GM12878 (cell line): ENCODE measurements around the gene ARL5B.

Source experiments
- EZH2 ChIP-seq: IDR thresholded peaks from 2 replicates; pipeline ENCODE4 v1.6.1; 2012; ENCODE audit warnings: low read depth, mild to moderate bottlenecking, control low read depth, inconsistent platforms, low read length, borderline replicate concordance; ENCODE audit not compliant: control insufficient read depth
- POLR2A ChIP-seq: IDR thresholded peaks from 2 replicates; pipeline ENCODE4 v1.6.1; 2011; ENCODE audit warnings: low read depth, mild to moderate bottlenecking, low read length
- SUPT20H ChIP-seq: IDR thresholded peaks from 2 replicates; pipeline ENCODE4 v1.6.1; 2011; ENCODE audit warnings: low read depth, mild to moderate bottlenecking, low read length, moderate library complexity, borderline replicate concordance; ENCODE audit not compliant: control insufficient read depth

DNA sequence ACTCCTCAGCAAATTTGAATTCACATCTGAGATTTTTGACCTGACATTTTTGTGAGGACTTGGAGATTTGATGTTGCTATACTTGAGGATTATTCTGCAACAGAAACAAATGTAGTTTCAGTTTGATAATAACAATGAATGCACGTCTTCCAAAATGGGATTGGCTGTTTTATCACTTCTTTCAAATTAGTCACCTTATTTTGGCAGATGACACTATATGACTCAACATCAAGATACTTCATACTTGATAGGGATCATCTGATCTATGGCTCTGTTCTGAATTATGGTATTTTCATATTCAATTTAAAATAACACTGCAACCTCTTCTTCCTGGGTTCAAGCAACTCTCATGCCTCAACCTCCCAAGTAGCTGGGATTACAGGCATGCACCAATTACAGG, 24.2 kb downstream of the ARL5B start:
- TF ChIP-seq SUPT20H = no peak
- TF ChIP-seq EZH2 = no peak
- TF ChIP-seq POLR2A = no peak
